Colonic mucosa (tissue), 4 donors: Measurements from ENCODE around the gene PDLIM1. TPM values are rescaled to one million over a fixed set of nuclear protein-coding genes. Genes with fewer than 3 reads are reported as not detected.

Experiments used
- DNase-seq: peaks from one replicate; pipeline ENCODE4 v3.0.0-alpha.2; 2020
- H3K27ac ChIP-seq: fragments of 200-600 bp; one replicate; pipeline ENCODE4 v1.8.0; 2021
- H3K27me3 ChIP-seq: fragments of 200-600 bp; one replicate; pipeline ENCODE4 v1.8.0; 2021
- H3K36me3 ChIP-seq: fragments of 200-600 bp; one replicate; pipeline ENCODE4 v1.8.0; 2021
- H3K4me1 ChIP-seq: fragments of 200-600 bp; one replicate; pipeline ENCODE4 v1.8.0; 2021; ENCODE audit warnings: mild to moderate bottlenecking
- H3K4me3 ChIP-seq: fragments of 200-600 bp; one replicate; pipeline ENCODE4 v1.8.0; 2021
- H3K9ac ChIP-seq, 2 donors: one replicate each; pipeline ENCODE4 v1.7.0; 2013; ENCODE audit warnings: control low read depth in 2 of 2, low read depth in 2 of 2, low read length in 2 of 2
- H3K9me3 ChIP-seq: fragments of 200-600 bp; one replicate; pipeline ENCODE4 v1.8.0; 2021
- intact Hi-C: fragments of 100-400 bp; cut with DNase I; formaldehyde crosslinking; loops from one replicate; pipeline ENCODE4 v1.14.1; 2022
- total RNA-seq, 2 donors: library from RNA; stranded (reverse); fragmentation: NEBNext Ultra II Directional in 1 of 2; extraction: Animal tissue kit (Norgen Biotek cat#: 25700) in 1 of 2; gene quantifications; one replicate each; pipeline ENCODE4 v1.2.1, GENCODE V29; 2021
- TF ChIP-seq, protein P1 (sequence below): fragments of 200-600 bp; IDR thresholded peaks from one replicate; pipeline ENCODE4 v1.8.0; 2022; ENCODE audit warnings: antibody characterized with exemption, mild to moderate bottlenecking
- donor health status: healthy.
- donor health status: DM: no; HTN: no; CAD: no.
- donor health status: DM: no; HTN: no; CAD: no.

Gene PDLIM1, protein sequence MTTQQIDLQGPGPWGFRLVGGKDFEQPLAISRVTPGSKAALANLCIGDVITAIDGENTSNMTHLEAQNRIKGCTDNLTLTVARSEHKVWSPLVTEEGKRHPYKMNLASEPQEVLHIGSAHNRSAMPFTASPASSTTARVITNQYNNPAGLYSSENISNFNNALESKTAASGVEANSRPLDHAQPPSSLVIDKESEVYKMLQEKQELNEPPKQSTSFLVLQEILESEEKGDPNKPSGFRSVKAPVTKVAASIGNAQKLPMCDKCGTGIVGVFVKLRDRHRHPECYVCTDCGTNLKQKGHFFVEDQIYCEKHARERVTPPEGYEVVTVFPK
- total RNA-seq, result 100 to 1,000 TPM; 246 to 433 TPM

DNA sequence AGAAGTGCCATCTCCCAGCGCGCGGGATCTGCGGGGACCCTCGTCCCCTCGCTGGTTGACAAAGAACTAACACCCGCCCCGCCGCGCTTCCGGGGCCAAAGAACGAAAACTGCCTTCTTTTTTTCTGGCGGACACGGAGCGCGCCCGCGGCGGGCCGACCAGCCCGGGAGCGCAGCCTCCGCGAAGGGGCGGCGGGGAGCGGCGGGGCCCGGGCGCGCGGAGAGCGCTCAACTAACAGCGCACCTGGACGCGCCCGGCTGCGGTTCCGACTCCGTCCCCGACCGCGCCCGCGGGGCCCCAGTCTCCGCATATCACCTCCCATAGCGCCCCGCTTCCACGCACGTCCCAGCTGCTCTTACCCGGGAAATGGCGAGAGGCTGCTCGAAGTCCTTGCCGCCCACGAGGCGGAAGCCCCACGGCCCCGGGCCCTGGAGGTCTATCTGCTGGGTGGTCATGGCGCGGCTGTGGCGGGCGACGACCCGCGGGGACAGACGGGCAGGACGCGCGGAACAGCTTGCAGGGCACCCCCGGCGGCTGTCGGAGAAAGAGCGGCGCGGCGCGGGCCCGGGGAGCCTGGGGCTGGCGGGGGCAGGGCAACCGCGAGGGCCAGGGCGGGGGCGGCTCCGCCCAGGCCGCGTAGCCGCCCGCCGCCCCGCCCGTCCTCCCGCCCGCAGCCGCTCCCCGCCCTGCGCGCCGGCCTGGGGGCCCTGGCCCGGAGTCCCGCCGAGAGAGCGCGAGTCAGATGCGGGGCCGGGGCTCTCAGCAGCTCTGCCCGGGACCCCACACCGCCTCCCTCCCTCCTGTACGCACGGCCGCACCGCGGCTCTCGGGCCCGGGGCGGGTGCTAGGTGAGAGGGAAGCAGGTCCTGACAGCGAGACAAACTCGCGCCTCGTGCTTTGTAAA lies at the start of gene PDLIM1:
PDLIM1 (minus strand) TSS at position 543 of the 904 bp plus-strand sequence; CDS start at position 455, 88 bp downstream.
- Histone ChIP-seq H3K27me3 (no peaks in the 10 kb centered on the region), H3K36me3 (no peaks in the 10 kb centered on the region), H3K4me3 (peak within 1 kb of the TSS; percentile 60), H3K4me1 (peaks cover 18% of the 10 kb centered on the region), H3K9me3 (no peaks in the 10 kb centered on the region), H3K9ac (peak within 1 kb of the TSS; percentile 95 to 98), H3K27ac (peak within 1 kb of the TSS; percentile 89)
- intact Hi-C loops, result no loop called here
- peak; percentile 86 for DNase-seq
- TF ChIP-seq, protein P1, sequence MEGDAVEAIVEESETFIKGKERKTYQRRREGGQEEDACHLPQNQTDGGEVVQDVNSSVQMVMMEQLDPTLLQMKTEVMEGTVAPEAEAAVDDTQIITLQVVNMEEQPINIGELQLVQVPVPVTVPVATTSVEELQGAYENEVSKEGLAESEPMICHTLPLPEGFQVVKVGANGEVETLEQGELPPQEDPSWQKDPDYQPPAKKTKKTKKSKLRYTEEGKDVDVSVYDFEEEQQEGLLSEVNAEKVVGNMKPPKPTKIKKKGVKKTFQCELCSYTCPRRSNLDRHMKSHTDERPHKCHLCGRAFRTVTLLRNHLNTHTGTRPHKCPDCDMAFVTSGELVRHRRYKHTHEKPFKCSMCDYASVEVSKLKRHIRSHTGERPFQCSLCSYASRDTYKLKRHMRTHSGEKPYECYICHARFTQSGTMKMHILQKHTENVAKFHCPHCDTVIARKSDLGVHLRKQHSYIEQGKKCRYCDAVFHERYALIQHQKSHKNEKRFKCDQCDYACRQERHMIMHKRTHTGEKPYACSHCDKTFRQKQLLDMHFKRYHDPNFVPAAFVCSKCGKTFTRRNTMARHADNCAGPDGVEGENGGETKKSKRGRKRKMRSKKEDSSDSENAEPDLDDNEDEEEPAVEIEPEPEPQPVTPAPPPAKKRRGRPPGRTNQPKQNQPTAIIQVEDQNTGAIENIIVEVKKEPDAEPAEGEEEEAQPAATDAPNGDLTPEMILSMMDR, result no peak

DNA sequence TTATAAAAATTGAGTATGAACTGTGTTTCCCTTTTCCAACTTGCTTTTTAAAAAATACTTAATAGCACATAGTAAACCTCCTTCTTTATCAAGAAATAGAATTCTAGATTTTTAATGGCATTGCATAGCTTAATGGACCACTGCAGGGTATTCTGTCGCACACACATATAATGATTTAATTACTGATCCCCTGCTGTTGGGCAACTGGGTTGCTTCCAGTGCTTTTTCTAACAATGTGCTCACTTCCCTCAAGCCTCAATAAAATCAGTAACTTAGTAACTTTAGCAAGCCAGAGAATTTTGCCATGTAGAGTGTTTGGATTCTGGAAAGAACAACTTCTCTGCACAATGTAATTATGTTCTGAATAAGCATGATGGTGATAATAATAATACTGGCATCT lies 49.1 kb upstream of the PDLIM1 start:
- no peak overlapping the region for H3K9ac ChIP-seq
- H3K9me3 ChIP-seq, result no peaks in the 10 kb centered on the region
- H3K27me3 ChIP-seq, result no peaks in the 10 kb centered on the region
- no peak overlapping the region for H3K4me3 ChIP-seq
- H3K27ac ChIP-seq, result no peak overlapping the region
- TF ChIP-seq, protein P1, result no peak
- H3K4me1 ChIP-seq, result no peaks in the 10 kb centered on the region
- DNase-seq, result no peak
- no peaks in the 10 kb centered on the region for H3K36me3 ChIP-seq
- intact Hi-C loops, result no loop called here

DNA sequence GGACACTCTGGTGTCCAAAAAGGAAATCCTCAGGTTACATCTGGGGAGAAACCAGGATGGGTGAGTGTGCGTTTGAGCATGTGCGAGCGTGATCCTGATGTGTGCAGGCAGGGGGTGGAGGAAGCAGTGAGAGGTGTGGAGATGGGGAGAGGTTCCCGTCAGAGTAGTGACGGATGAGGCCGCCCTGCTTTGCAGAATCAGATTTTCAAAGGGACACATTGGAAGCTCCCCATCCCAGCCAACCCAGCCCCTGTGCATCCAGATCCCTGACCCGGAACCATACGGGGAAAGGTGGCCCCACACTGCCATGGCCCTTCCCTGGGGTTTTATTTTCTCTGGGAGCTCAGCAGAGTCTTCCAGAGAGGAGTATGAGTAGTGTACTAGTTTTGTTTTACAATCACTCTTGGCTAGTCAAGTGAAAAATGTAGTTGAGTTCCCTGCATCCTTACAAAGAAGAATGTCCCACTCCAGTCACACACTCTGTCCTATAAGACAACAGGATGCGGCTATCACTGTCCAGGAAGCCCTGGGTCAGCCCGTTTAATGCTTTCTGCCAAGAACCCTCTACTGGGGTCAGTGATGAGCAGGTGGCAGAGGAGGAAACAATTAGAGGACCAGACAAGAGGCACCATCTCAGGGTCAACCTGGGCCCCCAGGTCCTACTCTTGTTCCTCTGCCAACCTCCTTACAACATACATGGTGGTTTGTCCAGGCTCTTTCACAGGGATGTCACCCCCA lies 46.8 kb upstream of the PDLIM1 start:
- intact Hi-C loops, result no loop called here
- no peaks in the 10 kb centered on the region for H3K36me3 ChIP-seq
- no peak overlapping the region for H3K27ac ChIP-seq
- DNase-seq, result no peak
- no peaks in the 10 kb centered on the region for H3K4me1 ChIP-seq
- TF ChIP-seq, protein P1, result no peak
- H3K4me3 ChIP-seq, result no peak overlapping the region
- no peaks in the 10 kb centered on the region for H3K27me3 ChIP-seq
- no peak overlapping the region for H3K9ac ChIP-seq
- H3K9me3 ChIP-seq, result no peaks in the 10 kb centered on the region

DNA sequence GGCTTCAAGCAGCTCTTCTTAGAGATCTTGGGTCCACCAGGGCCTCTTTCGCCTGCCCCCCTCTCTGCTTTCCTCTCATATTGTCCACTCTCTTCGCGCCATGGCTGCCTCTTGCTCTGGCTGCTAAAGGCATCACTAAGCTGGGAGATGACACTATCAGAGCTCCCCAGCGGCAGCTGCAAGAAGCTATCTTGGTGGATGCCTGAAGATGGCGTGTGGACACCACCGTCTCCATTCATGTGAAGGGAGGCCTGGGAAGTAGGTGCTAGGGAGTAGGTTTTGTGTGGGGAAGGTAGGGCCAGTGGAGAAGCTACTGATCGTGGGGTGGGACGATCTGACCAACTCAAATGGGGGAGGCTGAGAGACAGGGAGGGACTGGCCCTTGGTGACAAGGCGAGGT lies 45.9 kb upstream of the PDLIM1 start:
- no peak overlapping the region for H3K4me3 ChIP-seq
- H3K9ac ChIP-seq, result no peak overlapping the region
- H3K27me3 ChIP-seq, result no peaks in the 10 kb centered on the region
- H3K9me3 ChIP-seq, result no peaks in the 10 kb centered on the region
- H3K27ac ChIP-seq, result no peak overlapping the region
- intact Hi-C loops, result no loop called here
- TF ChIP-seq, protein P1, result no peak
- H3K4me1 ChIP-seq, result no peaks in the 10 kb centered on the region
- H3K36me3 ChIP-seq, result no peaks in the 10 kb centered on the region
- DNase-seq, result no peak
